Gastrocnemius medialis (tissue), 4 donors: Measurements from ENCODE around the gene PLXNB1.

ENCODE experiments used
- POLR2A ChIP-seq, 2 donors: fragments of 450-650 bp; IDR thresholded peaks; one replicate each; pipeline ENCODE4 v1.6.1; 2017; ENCODE audit warnings: antibody characterized with exemption in 2 of 2, mild to moderate bottlenecking in 2 of 2, moderate library complexity in 2 of 2
- TF ChIP-seq, protein P1 (sequence below), 5 experiments: fragments of 450-650 bp in 3 of 5; fragments of 200-600 bp in 2 of 5; sonication (generic) in 2 of 5; IDR thresholded peaks in 4 of 5; conservative IDR thresholded peaks in 1 of 5; 1 replicate in 4 of 5; 2 replicates in 1 of 5; pipeline ENCODE4 v1.5.1; 2016 to 2019; ENCODE audit warnings: antibody characterized with exemption in 5 of 5, mild to moderate bottlenecking in 3 of 5, moderate library complexity in 3 of 5

DNA sequence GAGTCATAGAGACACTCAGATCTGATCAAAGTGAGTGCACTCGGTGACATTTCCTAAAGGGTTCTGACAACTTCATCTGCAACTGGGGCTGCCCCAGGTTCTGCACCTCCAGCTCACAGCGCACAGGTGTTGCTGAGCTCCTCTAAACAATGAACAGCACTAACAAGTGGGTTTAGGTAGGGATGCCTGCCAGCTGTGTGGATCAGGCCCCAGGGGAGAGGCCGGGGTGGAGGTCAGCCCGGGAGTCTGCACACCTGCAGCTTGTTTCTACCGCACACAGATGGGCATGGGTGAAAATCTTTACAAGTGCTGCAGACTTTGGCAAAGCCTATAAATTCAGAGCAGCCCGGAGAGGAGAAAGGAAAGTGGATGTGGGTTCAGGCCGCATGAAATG is 57.5 kb downstream of the PLXNB1 start:
- TF ChIP-seq, protein P1, sequence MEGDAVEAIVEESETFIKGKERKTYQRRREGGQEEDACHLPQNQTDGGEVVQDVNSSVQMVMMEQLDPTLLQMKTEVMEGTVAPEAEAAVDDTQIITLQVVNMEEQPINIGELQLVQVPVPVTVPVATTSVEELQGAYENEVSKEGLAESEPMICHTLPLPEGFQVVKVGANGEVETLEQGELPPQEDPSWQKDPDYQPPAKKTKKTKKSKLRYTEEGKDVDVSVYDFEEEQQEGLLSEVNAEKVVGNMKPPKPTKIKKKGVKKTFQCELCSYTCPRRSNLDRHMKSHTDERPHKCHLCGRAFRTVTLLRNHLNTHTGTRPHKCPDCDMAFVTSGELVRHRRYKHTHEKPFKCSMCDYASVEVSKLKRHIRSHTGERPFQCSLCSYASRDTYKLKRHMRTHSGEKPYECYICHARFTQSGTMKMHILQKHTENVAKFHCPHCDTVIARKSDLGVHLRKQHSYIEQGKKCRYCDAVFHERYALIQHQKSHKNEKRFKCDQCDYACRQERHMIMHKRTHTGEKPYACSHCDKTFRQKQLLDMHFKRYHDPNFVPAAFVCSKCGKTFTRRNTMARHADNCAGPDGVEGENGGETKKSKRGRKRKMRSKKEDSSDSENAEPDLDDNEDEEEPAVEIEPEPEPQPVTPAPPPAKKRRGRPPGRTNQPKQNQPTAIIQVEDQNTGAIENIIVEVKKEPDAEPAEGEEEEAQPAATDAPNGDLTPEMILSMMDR (IDR thresholded peaks at IDR 0.05 in 4 of 5, conservative IDR thresholded peaks at IDR 0.05 in 1 of 5): no peak
- TF ChIP-seq POLR2A (IDR thresholded peaks at IDR 0.05): no peak
